HUDEP-2 (cell line): Measurements from ENCODE around the gene IQSEC1.
"Not testable (repeated sequence)": the region's sequence is repeated elsewhere in the genome, so short reads cannot be mapped to it uniquely, and the experiment has no call there.

Experiments used
- DNase-seq, 76 experiments: peaks; one replicate each; lab custom pipeline; 2025; ENCODE audit not compliant: unreplicated experiment in 76 of 76; lab: John Stamatoyannopoulos, UW

IQSEC1 gene

DNA sequence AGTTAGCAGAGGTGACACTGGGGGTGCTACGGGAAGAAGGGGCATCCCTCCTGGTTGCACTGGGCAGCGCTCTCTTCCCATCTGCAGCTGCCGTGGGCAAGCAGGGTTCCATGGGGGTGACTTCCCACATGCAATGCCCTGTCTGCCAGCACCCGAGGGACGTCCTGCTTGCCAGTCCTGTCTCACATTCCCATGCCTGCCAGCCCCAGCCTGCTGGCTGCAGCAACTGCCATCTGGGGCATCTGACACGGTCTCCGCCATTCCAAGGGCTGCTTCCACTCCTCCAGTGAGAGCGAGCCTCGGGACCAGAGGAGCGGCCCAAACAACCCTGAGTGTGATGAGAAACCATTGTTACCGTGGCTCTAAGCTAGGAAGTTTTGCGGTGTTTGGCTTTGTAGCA is 186.5 kb downstream of the IQSEC1 start:
- no peak for DNase-seq

DNA sequence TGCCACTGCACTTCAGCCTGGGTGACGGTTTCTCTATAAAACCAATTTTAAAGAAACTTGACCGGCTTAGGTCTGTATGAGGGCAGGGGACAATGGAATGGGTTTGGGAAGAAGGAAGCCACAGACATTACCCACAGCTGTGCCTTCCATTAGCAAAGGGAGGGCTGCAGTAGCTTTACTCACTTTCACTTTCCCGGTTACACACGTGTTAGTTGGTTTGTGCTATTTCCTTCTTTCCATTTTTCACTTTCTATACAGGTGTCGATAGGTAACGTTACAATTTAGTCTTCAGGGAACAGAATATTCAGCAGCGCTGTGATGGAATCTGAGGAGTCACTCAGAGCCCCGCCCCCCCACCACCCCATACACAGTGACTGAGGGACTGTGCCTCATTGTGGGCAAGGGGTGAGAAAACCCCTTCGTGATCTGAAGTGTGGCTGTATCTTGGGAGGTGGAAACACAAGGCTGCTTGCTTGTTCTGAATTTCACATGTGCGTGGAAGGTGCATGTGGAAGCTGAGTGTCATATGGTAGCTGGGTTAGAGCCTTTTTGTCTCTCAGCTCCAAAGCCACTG is 187.0 kb downstream of the IQSEC1 start:
- no peak for DNase-seq

DNA sequence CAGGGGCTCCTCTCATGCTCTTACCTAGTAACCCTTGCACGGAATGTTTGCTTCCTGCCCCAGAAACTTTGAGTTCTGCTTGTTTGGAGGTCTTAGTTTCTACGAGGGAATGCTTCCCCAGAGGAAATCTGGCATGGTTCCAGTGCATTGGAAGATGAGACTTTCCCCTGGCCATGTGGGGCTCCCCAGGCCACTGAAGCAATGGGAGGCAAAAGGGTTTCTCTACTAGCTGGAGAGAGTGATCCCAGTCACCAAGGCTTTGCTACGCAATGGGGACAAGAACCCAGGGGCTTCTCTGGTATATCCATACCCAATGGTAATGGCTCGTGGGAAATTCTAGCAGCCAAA is 187.7 kb downstream of the IQSEC1 start:
- no peak for DNase-seq

DNA sequence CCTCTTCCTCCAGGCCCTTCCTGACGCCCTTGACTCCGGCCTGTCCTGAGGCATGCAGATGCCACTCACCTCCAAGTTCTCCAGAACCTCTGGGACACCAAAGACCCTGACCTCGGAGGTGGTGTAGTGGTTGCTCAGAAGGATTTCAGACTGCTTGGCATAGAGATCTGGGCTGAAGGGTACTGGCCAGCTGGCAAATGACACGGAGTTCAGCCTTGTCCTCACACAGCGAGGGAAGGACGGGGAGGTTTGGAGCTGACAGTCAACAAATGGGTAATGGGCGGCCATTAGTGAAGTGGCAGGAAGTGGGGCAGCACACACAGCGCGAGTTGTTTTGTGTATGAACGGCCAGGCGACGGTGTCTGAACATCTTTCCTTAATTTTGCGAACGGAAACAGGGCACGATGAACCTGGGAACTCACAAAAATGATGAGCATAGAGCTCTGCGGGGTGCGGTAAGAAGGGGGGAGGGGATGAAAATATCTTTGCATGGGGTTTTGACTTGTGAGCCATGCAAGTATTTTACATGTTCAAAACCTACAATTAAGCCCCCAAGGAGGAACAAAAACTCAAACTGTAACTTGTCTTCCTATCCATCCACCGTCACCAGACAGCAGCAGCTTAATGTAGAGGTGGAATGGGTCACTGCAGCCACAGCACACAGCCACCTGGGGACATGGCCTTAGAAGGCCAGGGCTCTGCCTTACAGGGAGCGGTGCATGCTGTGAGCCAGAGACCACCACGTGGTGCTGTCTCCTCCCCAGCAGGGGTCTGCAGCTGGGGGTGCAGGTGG is 188.2 kb downstream of the IQSEC1 start:
- DNase-seq = no peak

DNA sequence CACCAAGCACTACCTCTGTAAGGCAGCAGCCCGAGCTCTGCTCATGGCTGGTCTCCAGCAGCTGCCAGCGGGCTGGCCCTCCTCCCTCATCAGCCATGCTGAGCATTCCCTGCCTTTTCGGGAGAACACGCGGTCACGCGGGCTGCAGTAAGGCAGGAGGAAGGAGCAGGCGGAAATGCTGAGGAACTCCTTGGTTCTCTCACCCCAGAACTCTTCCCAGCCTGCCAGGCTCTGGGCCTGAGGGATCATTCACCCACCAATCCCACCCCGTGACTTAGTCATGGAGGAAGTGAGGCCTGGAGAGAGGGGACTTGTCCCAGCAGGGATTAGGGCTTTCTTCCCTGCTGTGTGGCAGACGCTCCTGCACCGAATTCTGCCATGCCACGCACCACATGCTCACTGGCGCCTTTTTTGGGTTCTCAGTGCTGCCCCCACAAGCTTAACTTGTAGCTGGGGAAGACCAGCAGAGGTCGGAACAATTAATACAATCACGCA is 189.0 kb downstream of the IQSEC1 start:
- DNase-seq = no peak

DNA sequence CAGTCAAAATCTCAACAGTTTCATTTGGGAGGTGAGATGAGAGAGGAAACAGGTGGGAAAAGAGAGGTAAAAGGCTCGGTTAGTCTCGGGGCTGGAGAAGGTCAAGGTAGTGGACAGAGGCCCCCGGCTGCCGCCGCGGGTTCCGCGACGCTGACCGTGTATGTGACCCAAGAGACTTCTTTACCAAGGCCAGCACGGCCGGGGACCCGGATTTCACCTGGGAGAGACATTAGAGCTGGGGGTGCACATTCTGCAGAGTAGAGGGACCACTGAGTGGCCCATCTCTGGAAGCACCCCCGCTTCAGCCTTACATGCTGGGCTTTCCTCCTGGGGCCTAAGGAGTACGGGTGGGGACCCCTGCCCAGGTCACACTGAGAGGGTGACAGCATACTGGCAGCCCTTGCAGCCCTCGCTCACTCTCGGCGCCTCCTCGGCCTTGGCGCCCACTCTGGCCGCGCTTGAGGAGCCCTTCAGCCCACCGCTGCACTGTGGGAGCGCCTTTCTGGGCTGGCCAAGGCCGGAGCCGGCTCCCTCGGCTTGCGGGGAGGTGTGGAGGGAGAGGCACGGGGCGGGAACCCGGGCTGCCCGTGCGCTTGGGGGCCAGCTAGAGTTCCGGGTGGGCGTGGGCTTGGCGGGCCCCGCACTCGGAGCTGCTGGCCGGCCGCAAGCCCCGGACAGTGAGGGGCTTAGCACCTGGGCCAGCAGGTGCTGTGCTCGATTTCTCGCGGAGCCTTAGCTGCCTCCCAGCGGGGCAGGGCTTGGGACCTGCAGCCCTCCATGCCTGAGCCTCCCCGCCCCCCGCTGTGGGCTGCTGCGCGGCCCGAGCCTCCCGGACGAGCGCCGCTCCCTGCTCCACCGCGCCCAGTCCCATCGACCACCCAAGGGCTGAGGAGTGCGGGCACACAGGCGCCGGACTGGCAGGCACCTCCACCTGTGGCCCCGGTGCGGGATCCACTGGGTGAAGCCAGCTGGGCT is 190.6 kb downstream of the IQSEC1 start:
- no peak for DNase-seq

DNA sequence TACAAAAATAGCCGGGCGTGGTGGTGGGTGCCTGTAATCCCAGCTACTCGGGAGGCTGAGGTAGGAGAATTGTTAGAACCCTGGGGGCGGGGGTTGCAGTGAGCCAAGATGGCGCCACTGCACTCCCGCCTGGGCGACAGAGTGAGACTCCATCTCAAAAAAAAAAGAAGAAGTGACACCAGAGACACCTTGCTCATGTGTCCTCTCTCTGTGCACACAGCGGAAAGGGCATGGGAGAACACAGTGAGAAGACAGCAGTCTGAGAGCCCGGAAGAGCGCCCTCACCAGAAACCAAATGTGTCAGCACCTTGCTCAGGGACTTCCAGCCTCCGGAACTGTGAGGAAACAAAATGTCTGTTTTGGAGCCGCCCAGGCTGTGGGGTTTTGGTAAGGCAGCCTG is 191.4 kb downstream of the IQSEC1 start:
- DNase-seq = not testable (repeated sequence)

DNA sequence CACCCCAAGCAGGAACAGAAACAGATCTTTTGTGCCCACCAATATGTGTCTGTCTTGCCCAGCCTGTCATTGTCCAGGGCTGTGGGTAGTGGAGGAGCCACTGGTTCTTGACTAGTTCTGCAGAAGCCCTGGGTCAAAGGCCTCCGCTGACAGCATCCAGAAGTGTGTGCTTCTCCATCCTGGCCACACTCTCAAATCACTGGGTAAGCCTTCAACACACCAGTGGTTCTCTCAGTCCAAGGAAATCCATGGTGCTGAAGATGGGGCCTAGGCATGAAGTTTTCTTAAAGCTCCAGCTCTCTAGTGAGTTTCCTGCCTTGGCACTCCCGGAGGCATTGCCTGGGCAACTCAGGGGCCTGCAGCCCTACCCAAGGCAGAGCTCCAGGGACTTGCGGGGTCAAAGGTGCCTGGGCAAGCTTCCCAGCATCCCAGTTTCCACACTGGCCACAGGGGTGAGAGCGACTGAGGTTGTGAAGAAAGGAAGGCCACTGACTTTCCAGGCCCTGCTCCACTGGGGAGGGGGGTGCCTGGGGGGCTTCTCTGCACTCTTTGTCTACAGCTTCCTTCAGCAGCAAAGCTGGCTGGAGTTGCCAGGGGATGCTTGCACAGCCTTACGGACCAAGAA is 193.9 kb downstream of the IQSEC1 start:
- DNase-seq = no peak

DNA sequence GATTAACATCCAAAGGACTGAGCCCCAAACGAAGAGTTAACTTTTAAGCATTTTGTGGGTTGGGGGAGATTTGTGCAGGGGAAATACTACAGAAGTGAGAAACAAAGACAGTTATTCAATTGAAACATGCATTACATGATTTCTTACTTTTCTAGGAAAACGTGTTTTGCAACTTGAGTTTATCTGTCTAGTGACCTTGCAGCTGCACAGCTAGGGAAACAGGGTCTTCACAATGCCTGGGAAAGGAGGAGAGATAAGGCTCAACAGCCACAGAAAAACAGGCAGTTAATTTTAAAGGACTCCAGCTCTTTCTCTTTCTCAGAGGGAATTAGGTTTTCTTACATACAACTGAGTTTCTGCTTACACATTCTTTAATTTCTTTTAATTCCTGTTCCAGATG is 194.5 kb downstream of the IQSEC1 start:
- not testable (repeated sequence) for DNase-seq

DNA sequence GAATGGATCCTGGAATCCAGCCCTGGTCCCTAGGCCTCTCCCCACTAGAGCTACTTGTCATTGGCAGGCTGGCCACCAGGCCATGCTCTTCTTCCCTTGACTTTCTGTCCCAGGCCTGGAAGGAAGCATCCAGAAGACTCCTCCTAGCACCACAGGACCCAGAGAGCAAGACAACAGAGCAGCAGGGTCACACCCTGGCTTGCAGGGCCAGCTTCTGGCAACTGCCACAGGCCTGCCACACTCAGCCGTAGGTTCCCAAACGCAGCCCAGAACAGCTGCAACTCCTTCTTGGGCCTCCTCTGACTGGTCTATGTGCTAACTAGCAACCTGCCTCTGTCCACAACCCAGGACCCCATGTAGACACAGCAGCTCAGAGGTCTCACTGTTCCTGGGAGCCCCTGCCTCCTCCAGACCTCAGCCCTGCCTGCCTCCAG is 195.1 kb downstream of the IQSEC1 start:
- DNase-seq = no peak

DNA sequence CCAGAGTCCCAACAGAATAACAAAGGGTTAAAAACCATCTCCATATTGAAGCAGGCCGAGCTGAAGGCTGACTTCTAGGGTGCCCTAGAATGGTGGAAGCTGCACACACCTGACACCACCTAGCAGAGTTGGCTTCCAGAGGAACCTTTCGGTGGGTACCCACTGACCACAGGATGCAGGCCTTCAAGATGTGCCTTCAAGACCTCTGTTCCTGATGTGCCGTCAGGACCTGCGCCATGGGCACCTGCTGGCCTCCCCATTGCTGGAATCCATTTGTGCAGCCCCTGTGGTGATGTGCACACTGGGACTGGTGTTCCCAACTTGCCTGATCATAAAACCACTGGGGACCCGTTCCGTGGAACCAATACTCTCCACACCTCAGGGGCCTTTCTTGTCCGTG is 196.2 kb downstream of the IQSEC1 start:
- DNase-seq = no peak

DNA sequence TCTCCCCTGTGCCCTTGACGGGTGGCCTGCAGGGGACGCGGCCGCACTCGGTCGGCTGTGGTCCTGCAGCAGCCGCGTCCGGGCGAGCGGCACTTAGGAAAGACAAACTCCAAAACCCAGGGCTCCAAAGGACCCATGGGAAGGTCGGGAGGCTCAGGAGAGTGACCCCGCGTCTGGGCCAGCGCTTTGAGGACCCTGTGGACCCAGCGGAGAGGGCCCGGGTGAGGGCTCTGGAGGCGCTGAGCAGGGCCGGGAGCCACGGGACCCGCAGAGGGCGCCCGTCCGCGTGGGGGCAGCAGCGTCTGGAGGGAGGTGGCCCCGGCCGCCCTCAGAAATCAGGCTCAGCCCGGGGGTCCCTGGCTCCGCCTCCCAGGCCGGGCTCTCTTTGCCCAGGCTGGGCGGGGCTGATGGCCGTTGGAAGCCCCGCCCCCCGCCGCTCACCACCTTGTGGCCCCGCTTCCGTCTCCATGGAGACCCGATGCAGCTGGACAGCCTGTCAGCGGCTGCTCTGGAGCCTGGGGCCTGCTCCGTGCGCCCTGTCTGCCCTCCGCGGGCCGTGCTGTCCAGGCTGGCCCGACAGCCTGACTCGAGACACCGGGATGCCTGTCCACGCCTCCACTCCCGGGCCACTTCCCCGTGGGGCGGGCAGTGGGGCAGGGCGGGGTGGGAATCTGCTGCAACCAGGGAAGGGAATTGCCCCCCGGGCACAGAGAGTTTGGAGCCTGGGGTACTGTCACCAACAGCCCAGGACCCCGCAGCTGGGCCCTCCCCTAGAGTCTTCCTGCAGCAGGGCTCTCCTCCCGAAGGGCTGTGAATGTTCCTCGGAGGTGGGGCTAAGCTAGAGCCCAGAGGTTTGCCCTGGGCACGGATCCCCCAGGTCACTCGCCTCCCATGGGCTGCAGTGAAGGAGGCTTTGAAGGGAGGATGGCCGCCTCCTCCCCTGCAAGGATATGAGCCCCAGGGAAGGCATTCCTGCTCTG is 197.1 kb downstream of the IQSEC1 start:
- DNase-seq = peak in 3 of 76 experiments; percentile 10

DNA sequence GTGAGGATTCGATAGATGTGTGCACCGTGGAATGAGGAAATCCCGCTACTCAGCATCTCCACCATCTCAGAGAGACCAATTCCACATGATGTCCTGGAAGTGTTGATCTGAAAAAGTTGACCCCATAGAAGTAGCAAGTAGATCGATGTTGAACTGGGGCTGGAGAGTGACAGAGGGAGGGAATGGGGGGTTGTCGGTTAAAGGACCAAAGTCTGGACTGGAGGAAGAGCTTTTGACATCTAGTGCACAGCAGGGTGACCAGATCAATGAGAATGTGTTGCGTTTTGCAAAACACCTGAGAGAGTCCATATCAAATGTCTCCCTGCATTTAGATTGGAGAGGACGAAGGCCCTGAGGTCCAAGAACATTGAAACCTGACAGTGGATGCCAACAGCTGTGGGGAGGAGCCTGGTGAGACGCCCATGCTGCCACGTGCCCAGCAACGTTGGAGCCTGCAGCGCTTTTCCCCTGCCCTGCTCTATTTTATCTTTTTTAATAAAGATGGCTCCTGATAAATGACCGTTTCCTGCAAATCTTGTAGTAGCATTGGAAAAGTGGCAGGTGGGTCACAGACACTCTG is 201.7 kb downstream of the IQSEC1 start:
- peak in 1 of 76 experiments; percentile 6 for DNase-seq

DNA sequence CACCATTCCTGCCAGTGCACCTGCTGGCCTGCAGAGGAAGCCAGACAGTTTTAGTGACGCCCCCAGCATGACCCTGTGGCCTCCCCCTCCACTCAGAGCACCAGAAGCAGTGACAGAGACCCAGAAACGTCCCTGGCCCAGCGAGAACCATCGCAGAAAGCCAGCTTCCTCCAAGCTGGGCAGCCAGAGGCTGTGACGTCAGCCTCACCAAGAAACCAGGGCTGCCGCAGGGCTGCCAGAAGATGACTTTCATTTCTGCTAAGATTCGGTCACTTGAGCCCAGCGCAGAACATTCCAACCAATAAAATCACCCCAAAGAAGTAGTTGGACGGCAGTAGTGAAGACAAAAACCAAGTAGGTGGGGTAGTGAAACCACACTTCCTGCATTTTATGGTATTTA is 202.3 kb downstream of the IQSEC1 start:
- DNase-seq = no peak

DNA sequence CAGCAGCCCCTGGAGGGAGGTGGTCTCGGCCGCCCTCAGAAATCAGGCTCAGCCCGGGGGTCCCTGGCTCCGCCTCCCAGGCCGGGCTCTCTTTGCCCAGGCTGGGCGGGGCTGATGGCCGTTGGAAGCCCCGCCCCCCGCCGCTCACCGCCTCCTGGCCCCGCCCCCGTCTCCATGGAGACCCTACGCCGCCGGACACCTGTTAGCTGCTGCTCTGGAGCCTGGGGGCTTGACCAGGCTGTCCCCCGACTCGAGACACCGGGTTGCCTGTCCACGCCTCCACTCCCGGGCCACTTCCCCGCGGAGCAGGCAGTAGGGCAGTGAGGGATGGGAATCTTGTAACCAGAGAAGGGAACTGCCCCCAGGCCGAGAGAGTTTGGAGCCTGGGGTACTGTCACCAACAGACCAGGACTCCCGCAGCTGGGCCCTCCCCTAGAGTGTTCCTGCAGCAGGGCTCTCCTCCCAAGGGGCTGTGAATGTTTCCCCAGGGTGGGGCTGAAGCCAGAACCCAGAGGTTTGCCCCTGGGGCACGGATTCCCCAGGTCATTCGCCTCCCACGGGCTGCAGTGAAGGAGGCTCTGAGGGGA is 204.1 kb downstream of the IQSEC1 start:
- DNase-seq = peak in 41 of 76 experiments; percentile 3 to 66 (median 32)

DNA sequence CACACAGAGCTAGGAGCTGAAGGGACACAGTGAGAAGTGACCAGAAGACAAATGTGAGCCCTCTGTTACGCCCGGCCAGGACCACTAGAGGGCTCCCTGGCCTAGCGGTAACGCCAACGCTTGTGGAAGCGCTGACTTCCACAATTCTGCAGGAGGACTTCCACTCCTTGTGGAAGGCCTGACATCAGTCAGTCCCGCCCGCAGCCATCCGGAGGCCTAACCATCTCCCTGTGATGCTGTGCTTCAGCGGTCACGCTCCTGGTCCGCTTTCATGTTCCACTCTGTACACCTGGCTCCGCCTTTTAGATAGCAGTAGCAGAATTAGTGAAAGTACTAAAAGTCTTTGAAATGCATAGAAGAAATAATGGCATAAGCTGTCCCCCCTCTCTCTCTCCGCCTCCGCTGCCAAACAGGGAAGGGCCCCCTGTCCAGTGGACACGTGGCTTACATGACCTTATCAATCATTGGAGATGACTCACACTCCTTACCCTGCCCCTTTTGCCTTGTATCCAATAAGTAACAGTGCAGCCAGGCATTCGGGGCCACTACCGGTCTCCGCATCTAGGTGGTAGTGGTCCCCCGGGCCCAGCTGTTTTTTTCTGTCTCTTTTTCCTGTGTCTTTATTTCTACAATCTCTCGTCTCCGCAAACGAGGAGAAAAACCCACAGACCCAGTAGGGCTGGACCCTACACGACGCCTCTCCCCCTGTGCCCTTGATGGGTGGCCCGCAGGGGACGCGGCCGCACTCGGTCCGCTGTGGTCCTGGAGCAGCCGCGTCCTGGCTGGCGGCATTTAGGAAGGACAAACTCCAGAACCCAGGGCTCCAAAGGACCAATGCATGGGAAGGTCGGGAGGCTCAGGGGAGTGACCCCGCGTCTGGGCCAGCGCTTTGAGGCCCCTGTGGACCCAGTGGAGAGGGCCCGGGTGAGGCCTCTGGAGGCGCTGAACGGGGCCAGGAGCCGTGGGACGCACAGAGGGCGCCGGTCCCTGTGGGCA is 204.9 kb downstream of the IQSEC1 start:
- DNase-seq = peak in 73 of 76 experiments; percentile 21 to 86 (median 64)

DNA sequence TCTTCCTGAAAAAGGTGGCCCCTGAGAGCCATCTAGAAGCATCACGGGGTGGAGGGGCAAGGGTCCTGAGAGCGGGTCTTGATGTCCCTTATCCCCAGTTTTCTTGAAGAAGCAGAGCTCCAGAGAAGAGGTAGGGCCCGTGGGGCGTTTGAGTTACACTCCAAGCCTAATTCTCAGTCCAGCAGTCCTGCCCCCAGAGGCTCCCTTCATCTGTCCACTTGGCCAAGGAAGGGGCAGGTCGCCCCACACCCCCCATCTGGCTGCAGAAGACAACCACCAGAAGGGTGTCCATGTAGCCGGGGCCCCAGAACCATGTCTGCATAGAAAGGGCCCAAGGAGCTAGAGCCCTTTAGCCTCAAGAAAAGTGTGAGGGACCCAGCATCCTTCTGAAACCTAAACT is 206.4 kb downstream of the IQSEC1 start:
- DNase-seq = no peak

DNA sequence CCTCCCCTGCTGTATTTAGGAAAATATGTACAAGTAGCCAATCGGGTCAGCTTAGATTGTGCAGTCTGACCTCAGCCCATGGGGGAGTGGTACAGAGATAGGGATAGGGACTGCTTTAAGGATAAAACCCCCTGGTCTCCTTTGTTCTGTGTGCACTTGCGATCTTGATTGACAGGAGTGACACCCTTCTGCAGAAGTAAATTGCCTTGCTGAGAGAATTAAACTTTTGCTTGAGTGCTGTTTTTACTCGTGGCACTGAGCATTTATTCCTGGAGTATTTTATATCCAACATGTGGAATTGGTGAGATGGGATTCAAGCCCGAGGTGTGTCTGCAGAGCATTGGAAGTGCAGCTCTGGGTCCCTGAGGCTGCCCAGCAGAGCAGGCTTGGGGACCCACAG is 208.0 kb downstream of the IQSEC1 start:
- DNase-seq = no peak
